Naive thymus-derived CD4-positive, alpha-beta T cell (primary cell): ENCODE data around the gene GSG1L. TPM values are rescaled to one million over a fixed set of nuclear protein-coding genes. Genes with fewer than 3 reads are reported as not detected.

Experiments
- ATAC-seq: fragments of 150-1000 bp; cut with Tn5 transposase; 2 replicates; pipeline ENCODE4 v1.10.0; 2021; ENCODE audit warnings: mild to moderate bottlenecking, moderate library complexity
- CTCF ChIA-PET: fragments of 350-600 bp; sonication (Branson Sonifier 250); formaldehyde crosslinking; loops from one replicate; lab custom pipeline; 2021; ENCODE audit warnings: antibody characterized with exemption; lab: Charles Lee
- POLR2A ChIA-PET: fragments of 350-600 bp; sonication (Branson Sonifier 250); formaldehyde crosslinking; loops from one replicate; lab custom pipeline; 2021; ENCODE audit warnings: antibody characterized with exemption, inconsistent platforms; lab: Charles Lee
- DNase-seq, 9 donors: peaks; one replicate each; pipeline versions ENCODE4 v3.0.0 to v3.0.0-alpha.2; 2020 to 2022; ENCODE audit warnings: mixed read lengths in 1 of 9
- H3K27ac ChIP-seq: one replicate; pipeline ENCODE4 v1.7.0; 2013; ENCODE audit warnings: mild to moderate bottlenecking, low read depth, low read length, moderate library complexity
- H3K27me3 ChIP-seq, 2 donors: one replicate each; pipeline ENCODE4 v1.7.0; 2013; ENCODE audit warnings: low read length in 2 of 2, mild to moderate bottlenecking in 2 of 2, moderate library complexity in 2 of 2; ENCODE audit not compliant: control insufficient read depth in 2 of 2, insufficient read depth in 2 of 2
- H3K36me3 ChIP-seq, 3 experiments: 1 replicate in 2 of 3; 2 replicates in 1 of 3; pipeline ENCODE4 v1.7.0; 2013; ENCODE audit warnings: low read length in 3 of 3, mild to moderate bottlenecking in 3 of 3, moderate library complexity in 1 of 3; ENCODE audit not compliant: insufficient read depth in 3 of 3, control insufficient read depth in 2 of 3
- H3K4me1 ChIP-seq, 2 donors: one replicate each; pipeline ENCODE4 v1.7.0; 2013; ENCODE audit warnings: low read length in 2 of 2, mild to moderate bottlenecking in 2 of 2, moderate library complexity in 1 of 2; ENCODE audit not compliant: control insufficient read depth in 2 of 2, insufficient read depth in 2 of 2
- H3K4me3 ChIP-seq: 2 replicates; pipeline ENCODE4 v1.7.0; 2013; ENCODE audit warnings: mild to moderate bottlenecking, low read length
- H3K9me3 ChIP-seq, 3 experiments: 1 replicate in 2 of 3; 2 replicates in 1 of 3; pipeline ENCODE4 v1.7.0; 2013; ENCODE audit warnings: low read length in 3 of 3; ENCODE audit not compliant: control insufficient read depth in 2 of 3
- H3K27ac Mint-ChIP-seq, 9 donors: one replicate each; pipeline ENCODE4 v1.8.0; 2020 to 2022; ENCODE audit warnings: mixed read lengths in 9 of 9, mild to moderate bottlenecking in 8 of 9, moderate library complexity in 5 of 9, inconsistent platforms in 2 of 9
- H3K27me3 Mint-ChIP-seq, 5 donors: one replicate each; pipeline ENCODE4 v1.8.0; 2021 to 2022; ENCODE audit warnings: mixed read lengths in 5 of 5, mild to moderate bottlenecking in 1 of 5
- H3K36me3 Mint-ChIP-seq, 5 donors: one replicate each; pipeline ENCODE4 v1.8.0; 2020 to 2022; ENCODE audit warnings: mixed read lengths in 5 of 5, mild to moderate bottlenecking in 3 of 5, inconsistent platforms in 1 of 5
- H3K4me1 Mint-ChIP-seq, 7 donors: one replicate each; pipeline ENCODE4 v1.8.0; 2020 to 2022; ENCODE audit warnings: mixed read lengths in 7 of 7, mild to moderate bottlenecking in 3 of 7, inconsistent platforms in 1 of 7
- H3K4me3 Mint-ChIP-seq, 10 donors: one replicate each; pipeline ENCODE4 v1.8.0; 2020 to 2022; ENCODE audit warnings: mild to moderate bottlenecking in 10 of 10, mixed read lengths in 10 of 10, moderate library complexity in 6 of 10, inconsistent platforms in 2 of 10
- H3K9me3 Mint-ChIP-seq, 11 donors: one replicate each; pipeline ENCODE4 v1.8.0; 2020 to 2022; ENCODE audit warnings: mixed read lengths in 11 of 11, mild to moderate bottlenecking in 4 of 11, inconsistent platforms in 1 of 11, moderate library complexity in 1 of 11
- intact Hi-C, 2 donors: fragments of 100-400 bp; cut with micrococcal nuclease; formaldehyde crosslinking; loops; one replicate each; pipeline ENCODE4 v1.15.1; 2023
- polyA plus RNA-seq, 2 donors: library from polyadenylated mRNA; unstranded; fragments of 300-500 nt; fragmentation: Illumina TruSeq; gene quantifications; one replicate each; pipeline ENCODE4 v1.2.3, GENCODE V29; 2021
- total RNA-seq, 6 experiments: library from RNA in 5 of 6; stranded (reverse) in 5 of 6; gene quantifications; 1 replicate in 5 of 6; 2 replicates in 1 of 6; pipeline ENCODE4 v1.2.3 and lab custom pipeline; 2021 to 2026

GSG1L gene
- total and polyA plus RNA-seq, 7 experiments from 2014 or later = 0.10 TPM; not detected in 6

- H3K27me3 ChIP-seq = no peaks in the 10 kb centered on the region
- H3K27me3 Mint-ChIP-seq = no peaks in the 10 kb centered on the region
- H3K27ac ChIP-seq = no peak overlapping the region
- DNase-seq (no peak), ATAC-seq (no peak)
- H3K36me3 ChIP-seq = peaks cover 47 to 100% (median 55%) of the 10 kb centered on the region in 3 experiments
- no peaks in the 10 kb centered on the region for H3K9me3 ChIP-seq
- intact Hi-C loops = no loop called here
- CTCF ChIA-PET = no interaction called here
- H3K36me3 Mint-ChIP-seq = peaks cover 14 to 72% (median 39%) of the 10 kb centered on the region in 5 donors
- no peak overlapping the region for H3K4me3 Mint-ChIP-seq
- H3K9me3 Mint-ChIP-seq = peaks cover 0 to 7% (median 0%) of the 10 kb centered on the region in 11 donors
- H3K27ac Mint-ChIP-seq = no peak overlapping the region
- H3K4me3 ChIP-seq = no peak overlapping the region
- POLR2A ChIA-PET = no interaction called here
- H3K4me1 Mint-ChIP-seq = peaks cover 0 to 16% (median 0%) of the 10 kb centered on the region in 7 donors
- no peaks in the 10 kb centered on the region for H3K4me1 ChIP-seq
Observed at GRCh38 chr16:28101533-28101890, 38.0 kb upstream of the GSG1L start.

- H3K27me3 Mint-ChIP-seq = no peaks in the 10 kb centered on the region
- no peak for DNase-seq
- no peak for ATAC-seq
- Histone ChIP-seq H3K36me3 (peaks cover 42 to 95% (median 51%) of the 10 kb centered on the region in 3 experiments), H3K4me3 (no peak overlapping the region), H3K9me3 (no peaks in the 10 kb centered on the region), H3K4me1 (no peaks in the 10 kb centered on the region), H3K27me3 (no peaks in the 10 kb centered on the region), H3K27ac (no peak overlapping the region)
- intact Hi-C loops = no loop called here
- H3K27ac Mint-ChIP-seq = peak overlapping the region in 2 of 9 donors; percentile 19 to 70
- CTCF ChIA-PET = interaction anchor here (0.5 kb wide), 1 partner anchor 135 kb away, joined by 3 read pairs; no protein-coding TSS in a partner anchor
- POLR2A ChIA-PET = no interaction called here
- H3K36me3 Mint-ChIP-seq = peaks cover 14 to 69% (median 34%) of the 10 kb centered on the region in 5 donors
- H3K9me3 Mint-ChIP-seq = peaks cover 0 to 7% (median 0%) of the 10 kb centered on the region in 11 donors
- H3K4me1 Mint-ChIP-seq = peaks cover 0 to 16% (median 0%) of the 10 kb centered on the region in 7 donors
- H3K4me3 Mint-ChIP-seq = no peak overlapping the region
Observed at GRCh38 chr16:28100810-28101532, 37.5 kb upstream of the GSG1L start.

- CTCF ChIA-PET = no interaction called here
- no peak for ATAC-seq
- no peaks in the 10 kb centered on the region for H3K4me1 ChIP-seq
Observed at GRCh38 chr16:28098959-28099945, 35.7 kb upstream of the GSG1L start.

GRCh38 chr16:28098171-28098958, 34.9 kb upstream of the GSG1L start:
- Histone ChIP-seq H3K27ac (no peak overlapping the region), H3K4me3 (no peak overlapping the region), H3K4me1 (no peaks in the 10 kb centered on the region), H3K27me3 (no peaks in the 10 kb centered on the region), H3K36me3 (peaks cover 24 to 69% (median 39%) of the 10 kb centered on the region in 3 experiments), H3K9me3 (no peaks in the 10 kb centered on the region)
- H3K4me1 Mint-ChIP-seq = peaks cover 0 to 16% (median 0%) of the 10 kb centered on the region in 7 donors
- H3K27ac Mint-ChIP-seq = peak overlapping the region in 4 of 9 donors; percentile 21 to 48 (median 42)
- POLR2A ChIA-PET = no interaction called here
- H3K9me3 Mint-ChIP-seq = peaks cover 0 to 7% (median 0%) of the 10 kb centered on the region in 11 donors
- intact Hi-C loops = no loop called here
- H3K4me3 Mint-ChIP-seq = no peak overlapping the region
- no peak for ATAC-seq
- peaks cover 7 to 46% (median 24%) of the 10 kb centered on the region in 5 donors for H3K36me3 Mint-ChIP-seq
- DNase-seq = no peak
- CTCF ChIA-PET = no interaction called here
- H3K27me3 Mint-ChIP-seq = no peaks in the 10 kb centered on the region

More at GRCh38 chr16:28098959-28099945, 35.7 kb upstream of the GSG1L start:
- no peaks in the 10 kb centered on the region for H3K27me3 ChIP-seq
- H3K36me3 Mint-ChIP-seq = peaks cover 14 to 54% (median 25%) of the 10 kb centered on the region in 5 donors
- no peak overlapping the region for H3K4me3 ChIP-seq
- no peaks in the 10 kb centered on the region for H3K27me3 Mint-ChIP-seq
- H3K9me3 Mint-ChIP-seq = peaks cover 0 to 7% (median 0%) of the 10 kb centered on the region in 11 donors
- H3K27ac ChIP-seq = no peak overlapping the region
- no peak overlapping the region for H3K4me3 Mint-ChIP-seq
- no peaks in the 10 kb centered on the region for H3K9me3 ChIP-seq
- DNase-seq = no peak
- POLR2A ChIA-PET = no interaction called here
- H3K27ac Mint-ChIP-seq = peak overlapping the region in 4 of 9 donors; percentile 36 to 73 (median 59)
- intact Hi-C loops = no loop called here
- peaks cover 0 to 16% (median 0%) of the 10 kb centered on the region in 7 donors for H3K4me1 Mint-ChIP-seq
- H3K36me3 ChIP-seq = peaks cover 26 to 78% (median 46%) of the 10 kb centered on the region in 3 experiments

GRCh38 chr16:28096983-28097899, 33.7 kb upstream of the GSG1L start:
- H3K4me1 Mint-ChIP-seq = peaks cover 0 to 16% (median 0%) of the 10 kb centered on the region in 7 donors
- no peak for ATAC-seq
- H3K27ac ChIP-seq = no peak overlapping the region
- intact Hi-C loops = no loop called here
- no peak overlapping the region for H3K4me3 ChIP-seq
- no peaks in the 10 kb centered on the region for H3K9me3 ChIP-seq
- POLR2A ChIA-PET = no interaction called here
- DNase-seq = no peak
- no peaks in the 10 kb centered on the region for H3K4me1 ChIP-seq
- CTCF ChIA-PET = no interaction called here
- H3K27me3 ChIP-seq = no peaks in the 10 kb centered on the region
- H3K36me3 Mint-ChIP-seq = peaks cover 4 to 38% (median 18%) of the 10 kb centered on the region in 5 donors
- no peaks in the 10 kb centered on the region for H3K27me3 Mint-ChIP-seq
- peaks cover 0 to 5% (median 0%) of the 10 kb centered on the region in 11 donors for H3K9me3 Mint-ChIP-seq
- peaks cover 15 to 58% (median 37%) of the 10 kb centered on the region in 3 experiments for H3K36me3 ChIP-seq
- no peak overlapping the region for H3K4me3 Mint-ChIP-seq
- H3K27ac Mint-ChIP-seq = peak overlapping the region in 4 of 9 donors; percentile 48 to 76 (median 72)
